GM19438 (cell line): ENCODE measurements around the gene ZFYVE9.

Experiments used
- ATAC-seq: cut with Tn5 transposase; IDR thresholded peaks from one replicate; pipeline ENCODE4 v1.9.1; 2021; ENCODE audit warnings: low read depth; ENCODE audit not compliant: unreplicated experiment

Gene ZFYVE9

GRCh38 chr1:52237430-52237829 is 95.5 kb downstream of the ZFYVE9 start:
- no peak for ATAC-seq

- ATAC-seq = no peak
Measured at GRCh38 chr1:52238474-52238873, 96.6 kb downstream of the ZFYVE9 start.

GRCh38 chr1:52238887-52239707 is 97.2 kb downstream of the ZFYVE9 start:
- no peak for ATAC-seq

GRCh38 chr1:52239708-52240001 is 97.8 kb downstream of the ZFYVE9 start:
- no peak for ATAC-seq

GRCh38 chr1:52240592-52241210 is 98.8 kb downstream of the ZFYVE9 start:
- no peak for ATAC-seq

- no peak for ATAC-seq
Measured at GRCh38 chr1:52243221-52243987, 101.5 kb downstream of the ZFYVE9 start.

- no peak for ATAC-seq
Measured at GRCh38 chr1:52249831-52250230, 107.9 kb downstream of the ZFYVE9 start.

GRCh38 chr1:52253421-52253820 is 111.5 kb downstream of the ZFYVE9 start:
- no peak for ATAC-seq

GRCh38 chr1:52259886-52260285 is 118.0 kb downstream of the ZFYVE9 start:
- ATAC-seq = no peak

- ATAC-seq = no peak
Measured at GRCh38 chr1:52263153-52263910, 121.4 kb downstream of the ZFYVE9 start.

GRCh38 chr1:52264530-52265115 is 122.7 kb downstream of the ZFYVE9 start:
- ATAC-seq = no peak

- ATAC-seq = no peak
Measured at GRCh38 chr1:52266507-52266906, 124.6 kb downstream of the ZFYVE9 start.

GRCh38 chr1:52268372-52268771 is 126.5 kb downstream of the ZFYVE9 start:
- ATAC-seq = no peak

- no peak for ATAC-seq
Measured at GRCh38 chr1:52281518-52281917, 139.6 kb downstream of the ZFYVE9 start.

GRCh38 chr1:52288286-52288685 is 146.4 kb downstream of the ZFYVE9 start:
- ATAC-seq = no peak

- ATAC-seq = no peak
Measured at GRCh38 chr1:52294580-52294979, 152.7 kb downstream of the ZFYVE9 start.

- ATAC-seq = no peak
Measured at GRCh38 chr1:52296345-52296744, 154.5 kb downstream of the ZFYVE9 start.

- ATAC-seq = no peak
Measured at GRCh38 chr1:52305417-52306226, 163.7 kb downstream of the ZFYVE9 start.

GRCh38 chr1:52306227-52307006 is 164.5 kb downstream of the ZFYVE9 start:
- no peak for ATAC-seq
